Measurements from ENCODE around the gene METTL17. TPM values are rescaled to one million over a fixed set of nuclear protein-coding genes. Genes with fewer than 3 reads are reported as not detected.

METTL17 gene
- total and polyA plus RNA-seq, 2 of the 8 experiments (the other 6 are each of a cell fraction or from before 2014, with no cell fraction given), result 73.8 to 138 TPM

GRCh38 chr14:21001218-21001617, 11.4 kb downstream of the METTL17 start:
- H2BK15ac ChIP-seq (ENCODE audit: low read length), result no peak overlapping the region
- H3K4me1 ChIP-seq (replicated peaks in 1 of 4; ENCODE audit: control insufficient read depth in 3 of 4, insufficient read depth in 4 of 4, low read length in 3 of 4), result peaks cover 2 to 6% (median 5%) of the 10 kb centered on the region in 4 experiments; a peak in 5 of 7 replicates
- CTCF ChIA-PET (ENCODE audit: partially characterized antibody), result interaction anchor here (0.6 to 10.6 kb wide), 14 partner anchors 10 to 719 kb away, joined by 3 to 117 read pairs (median 4); no protein-coding TSS in a partner anchor
- TF ChIP-seq USF2 (IDR thresholded peaks at IDR 0.05; ENCODE audit: low read length) (no peak), SP1 (IDR thresholded peaks at IDR 0.05; ENCODE audit: low read depth, low read length) (no peak), EP300 (IDR thresholded peaks at IDR 0.05; ENCODE audit: borderline replicate concordance in 1 of 2, low read depth in 2 of 2, low read length in 2 of 2) (no peak), SUZ12 (IDR thresholded peaks at IDR 0.05; ENCODE audit: low read length) (no peak), CHD1 (IDR thresholded peaks at IDR 0.05; ENCODE audit: low read depth, low read length) (no peak), CREB1 (IDR thresholded peaks at IDR 0.05) (no peak), SIX5 (IDR thresholded peaks at IDR 0.05; ENCODE audit: low read depth, low read length) (no peak), POU5F1 (IDR thresholded peaks at IDR 0.05; ENCODE audit: low read depth, low read length) (no peak), RFX5 (IDR thresholded peaks at IDR 0.05; ENCODE audit: borderline replicate concordance, low read depth, low read length) (no peak), PHF8 (conservative IDR thresholded peaks at IDR 0.05; ENCODE audit: low read depth, low read length) (no peak), CBX8 (IDR thresholded peaks at IDR 0.05; ENCODE audit: borderline replicate concordance, low read depth, low read length) (no peak), EGR1 (IDR thresholded peaks at IDR 0.05; ENCODE audit: borderline replicate concordance, low read depth, low read length) (no peak), HDAC2 (IDR thresholded peaks at IDR 0.05; ENCODE audit: borderline replicate concordance in 1 of 2, low read depth in 2 of 2, low read length in 2 of 2) (no peak)

More at GRCh38 chr14:21001218-21001617, 11.4 kb downstream of the METTL17 start:
- Histone ChIP-seq H4K5ac (ENCODE audit: insufficient read length, low read depth, low read length) (no peak overlapping the region), H2BK12ac (ENCODE audit: low read depth, low read length) (no peak overlapping the region), H3K79me2 (ENCODE audit: control insufficient read depth in 1 of 2, insufficient read depth in 2 of 2, low read length in 2 of 2) (no peaks in the 10 kb centered on the region), H4K91ac (replicated peaks; ENCODE audit: insufficient read length, low read length) (no peak overlapping the region), H4K20me1 (replicated peaks in 1 of 2; ENCODE audit: control insufficient read depth in 1 of 2, insufficient read depth in 2 of 2, low read length in 2 of 2) (peaks cover 0 to 2% of the 10 kb centered on the region in 2 experiments), H3K18ac (ENCODE audit: extremely low read depth, low read length) (no peak overlapping the region), H3K9ac (replicated peaks in 1 of 4; ENCODE audit: extremely low read depth in 1 of 4, low read depth in 3 of 4, low read length in 3 of 4) (no peak overlapping the region), H3K14ac (ENCODE audit: insufficient read length) (no peak overlapping the region), H2BK5ac (ENCODE audit: low read depth, low read length) (0 out of 2 replicates have a peak overlapping the region, but pooled peaks have one; percentile 15), H3K27me3 (replicated peaks in 1 of 4; ENCODE audit: control insufficient read depth in 3 of 4, extremely low read depth in 1 of 4, insufficient read depth in 3 of 4, low read length in 3 of 4) (no peaks in the 10 kb centered on the region), H2AK5ac (ENCODE audit: low read depth, low read length) (no peak overlapping the region), H3K9me3 (ENCODE audit: insufficient read depth in 2 of 2, low read depth in 1 of 2, low read length in 1 of 2) (no peaks in the 10 kb centered on the region), H3K36me3 (ENCODE audit: control insufficient read depth in 2 of 4, insufficient read depth in 4 of 4, low read length in 3 of 4) (peaks cover under 1 to 9% (median 3%) of the 10 kb centered on the region in 4 experiments; a peak in 5 of 8 replicates), H3K4ac (replicated peaks; ENCODE audit: insufficient read length, low read depth, low read length) (no peak overlapping the region), H3K56ac (replicated peaks; ENCODE audit: insufficient read length, low read depth, low read length) (no peak overlapping the region), H2BK120ac (replicated peaks; ENCODE audit: low read depth, low read length) (no peak overlapping the region), H2BK20ac (ENCODE audit: low read length) (no peak overlapping the region), H3K4me3 (ENCODE audit: extremely low read depth in 1 of 4, insufficient read depth in 2 of 4, low read depth in 3 of 4, low read length in 4 of 4) (no peak overlapping the region), H3K79me1 (ENCODE audit: low read depth, low read length) (no peaks in the 10 kb centered on the region), H3K23me2 (ENCODE audit: low read depth, low read length) (no peaks in the 10 kb centered on the region; the same call in 1 of the 2 replicates), H3K23ac (ENCODE audit: insufficient read length) (no peak overlapping the region), H3K27ac (ENCODE audit: low read depth, low read length) (no peak overlapping the region), H4K8ac (ENCODE audit: extremely low read depth, insufficient read depth, low read length) (no peak overlapping the region), H3K4me2 (ENCODE audit: insufficient read depth in 1 of 2, low read depth in 2 of 2, low read length in 2 of 2) (no peak overlapping the region), H2AFZ (ENCODE audit: low read length) (peak overlapping the region; percentile 22; the same call in 1 of the 2 replicates)
- WGBS, 2 experiments (ENCODE audit: extremely low coverage in 1 of 2, insufficient coverage in 1 of 2, insufficient read length in 1 of 2, insufficient replicate concordance in 2 of 2, low coverage in 1 of 2, low lambda C conversion rate in 2 of 2, missing lambda C conversion rate in 1 of 2), result 80% methylated on average over 7 of the region's 7 CpGs; no CpG with 5 or more reads in 1 of the 2 experiments
- no peak for FAIRE-seq
- POLR2A ChIA-PET (ENCODE audit: partially characterized antibody), result interaction anchor here (0.6 to 2.1 kb wide), 3 partner anchors 11 to 545 kb away, joined by 3 to 6 read pairs (median 4); no protein-coding TSS in a partner anchor
- peak in 1 of 2 experiments; percentile 49 for DNase-seq (ENCODE audit: low read depth in 1 of 2, low spot score in 2 of 2)
